ENCODE data around the gene NIM1K. TPM values are rescaled to one million over a fixed set of nuclear protein-coding genes. Genes with fewer than 3 reads are reported as not detected.

NIM1K gene
- total RNA-seq, 4 donors from 2014 or later = not detected

DNA sequence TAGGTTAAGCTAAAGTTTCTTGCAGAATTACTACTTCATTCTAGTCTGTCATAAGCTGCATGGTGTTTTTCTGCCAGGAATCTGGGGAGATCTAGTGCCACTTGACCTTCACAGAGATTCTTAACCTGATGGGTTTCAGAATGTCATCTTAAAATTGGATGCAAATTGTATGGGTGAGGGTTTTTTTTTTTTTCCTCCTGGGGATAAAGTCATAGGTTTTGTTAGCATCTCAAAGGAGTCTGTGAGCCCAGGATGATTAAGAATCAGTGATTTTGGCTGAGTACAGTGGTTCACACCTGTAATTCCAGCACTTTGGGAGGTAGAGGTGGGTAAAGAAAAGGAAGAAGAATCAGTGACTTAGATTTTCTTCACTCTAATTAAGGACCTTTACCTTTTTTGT is 51.2 kb downstream of the NIM1K start:
- no peaks in the 10 kb centered on the region for H3K27me3 ChIP-seq
- TF ChIP-seq POLR2A (IDR thresholded peaks at IDR 0.05) = no peak
- TF ChIP-seq, protein P1, sequence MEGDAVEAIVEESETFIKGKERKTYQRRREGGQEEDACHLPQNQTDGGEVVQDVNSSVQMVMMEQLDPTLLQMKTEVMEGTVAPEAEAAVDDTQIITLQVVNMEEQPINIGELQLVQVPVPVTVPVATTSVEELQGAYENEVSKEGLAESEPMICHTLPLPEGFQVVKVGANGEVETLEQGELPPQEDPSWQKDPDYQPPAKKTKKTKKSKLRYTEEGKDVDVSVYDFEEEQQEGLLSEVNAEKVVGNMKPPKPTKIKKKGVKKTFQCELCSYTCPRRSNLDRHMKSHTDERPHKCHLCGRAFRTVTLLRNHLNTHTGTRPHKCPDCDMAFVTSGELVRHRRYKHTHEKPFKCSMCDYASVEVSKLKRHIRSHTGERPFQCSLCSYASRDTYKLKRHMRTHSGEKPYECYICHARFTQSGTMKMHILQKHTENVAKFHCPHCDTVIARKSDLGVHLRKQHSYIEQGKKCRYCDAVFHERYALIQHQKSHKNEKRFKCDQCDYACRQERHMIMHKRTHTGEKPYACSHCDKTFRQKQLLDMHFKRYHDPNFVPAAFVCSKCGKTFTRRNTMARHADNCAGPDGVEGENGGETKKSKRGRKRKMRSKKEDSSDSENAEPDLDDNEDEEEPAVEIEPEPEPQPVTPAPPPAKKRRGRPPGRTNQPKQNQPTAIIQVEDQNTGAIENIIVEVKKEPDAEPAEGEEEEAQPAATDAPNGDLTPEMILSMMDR (IDR thresholded peaks at IDR 0.05) = no peak
- H3K4me1 ChIP-seq = no peaks in the 10 kb centered on the region
- H3K27ac ChIP-seq = no peak overlapping the region
- no peaks in the 10 kb centered on the region for H3K9me3 ChIP-seq
- H3K4me3 ChIP-seq = no peak overlapping the region
- H3K36me3 ChIP-seq = no peaks in the 10 kb centered on the region
- no peak for DNase-seq

DNA sequence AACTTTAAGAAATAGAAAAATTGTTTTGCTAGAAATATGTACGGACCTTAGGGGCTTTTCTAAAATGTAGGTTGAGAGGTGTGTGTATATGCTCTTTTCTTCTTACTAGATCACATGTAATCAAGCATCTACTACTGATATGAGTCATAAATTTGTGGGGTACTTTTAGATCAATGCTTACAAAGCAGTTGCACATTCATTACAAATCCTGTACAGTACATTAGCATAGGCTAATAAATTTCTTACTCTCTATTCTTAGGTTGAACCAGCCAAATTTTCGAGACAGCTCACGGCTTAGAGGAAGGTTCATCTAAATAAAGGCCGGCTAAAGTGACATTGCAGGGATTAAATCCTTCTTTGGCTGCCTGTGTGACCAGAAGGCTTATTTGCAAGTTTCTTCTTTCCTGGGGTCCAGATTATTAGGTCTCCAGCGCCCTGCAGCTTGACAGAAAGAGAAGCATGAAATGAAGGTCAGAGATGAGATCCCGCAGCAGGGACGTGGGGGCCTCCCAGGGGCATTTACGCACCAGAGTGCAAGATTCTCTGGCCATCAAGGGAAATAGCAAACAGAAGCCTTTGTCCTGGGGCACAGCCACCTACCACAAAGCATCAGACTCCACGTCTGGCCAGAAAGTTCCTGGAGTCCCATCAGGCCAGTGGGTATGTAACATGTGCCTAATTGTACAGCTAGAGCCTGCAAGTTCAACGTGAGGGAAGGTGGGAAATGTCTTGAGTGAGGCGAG is 53.0 kb downstream of the NIM1K start:
- DNase-seq = no peak
- Histone ChIP-seq H3K4me1 (no peaks in the 10 kb centered on the region), H3K36me3 (no peaks in the 10 kb centered on the region), H3K4me3 (no peak overlapping the region), H3K27me3 (no peaks in the 10 kb centered on the region), H3K27ac (no peak overlapping the region), H3K9me3 (no peaks in the 10 kb centered on the region)
- TF ChIP-seq, protein P1 (IDR thresholded peaks at IDR 0.05) = no peak
- no peak for TF ChIP-seq POLR2A (IDR thresholded peaks at IDR 0.05)

DNA sequence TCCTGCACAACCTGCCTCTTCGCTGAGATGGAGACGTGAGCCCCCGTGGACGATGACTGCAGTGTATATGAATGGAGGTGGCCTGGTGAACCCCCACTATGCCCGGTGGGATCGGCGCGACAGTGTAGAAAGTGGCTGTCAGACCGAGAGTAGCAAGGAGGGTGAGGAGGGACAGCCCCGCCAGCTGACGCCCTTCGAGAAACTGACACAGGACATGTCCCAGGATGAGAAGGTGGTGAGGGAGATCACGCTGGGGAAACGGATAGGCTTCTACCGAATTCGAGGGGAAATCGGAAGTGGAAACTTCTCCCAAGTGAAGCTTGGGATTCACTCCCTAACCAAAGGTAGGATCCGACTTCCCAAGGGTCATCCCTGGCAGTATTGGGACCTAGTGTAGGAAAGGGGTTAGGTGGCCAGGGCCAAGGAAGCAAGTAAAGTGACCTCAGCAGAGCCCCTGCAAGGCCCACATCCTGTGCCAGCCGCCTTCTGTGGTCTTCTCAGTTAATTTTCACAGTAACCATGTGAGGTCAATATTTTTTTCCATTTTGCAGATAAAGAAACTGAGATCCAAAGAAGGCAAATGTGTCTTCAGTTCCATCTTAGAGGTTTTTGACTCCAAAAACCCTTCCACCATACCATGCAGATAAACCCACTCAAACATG is 53.8 kb downstream of the NIM1K start:
- Histone ChIP-seq H3K4me3 (no peak overlapping the region), H3K9me3 (no peaks in the 10 kb centered on the region), H3K4me1 (no peaks in the 10 kb centered on the region), H3K27ac (no peak overlapping the region), H3K27me3 (no peaks in the 10 kb centered on the region), H3K36me3 (no peaks in the 10 kb centered on the region)
- no peak for DNase-seq
- no peak for TF ChIP-seq POLR2A (IDR thresholded peaks at IDR 0.05)
- TF ChIP-seq, protein P1 (IDR thresholded peaks at IDR 0.05) = no peak

DNA sequence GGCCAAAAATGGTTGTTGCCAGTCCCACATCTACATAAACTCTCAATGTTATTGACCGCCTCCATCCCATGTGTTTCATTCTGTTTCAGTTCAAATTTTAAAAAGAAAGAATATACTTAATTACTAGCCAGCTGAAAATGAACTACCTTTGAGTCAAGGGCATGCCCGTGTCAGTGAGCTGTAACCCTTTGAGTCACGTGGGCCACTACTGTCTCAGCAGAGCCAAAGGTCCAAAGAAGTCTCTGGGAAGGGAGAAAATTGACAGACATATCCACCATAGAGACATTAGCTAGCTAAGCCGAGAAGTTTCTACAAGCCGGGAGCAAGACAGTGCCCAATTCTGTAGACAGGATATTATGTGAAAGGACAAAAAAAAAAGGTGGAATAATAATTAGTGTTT is 59.7 kb downstream of the NIM1K start:
- H3K4me1 ChIP-seq = no peaks in the 10 kb centered on the region
- no peaks in the 10 kb centered on the region for H3K27me3 ChIP-seq
- H3K4me3 ChIP-seq = no peak overlapping the region
- TF ChIP-seq POLR2A (IDR thresholded peaks at IDR 0.05) = no peak
- TF ChIP-seq, protein P1 (IDR thresholded peaks at IDR 0.05) = no peak
- H3K9me3 ChIP-seq = no peaks in the 10 kb centered on the region
- H3K36me3 ChIP-seq = no peaks in the 10 kb centered on the region
- H3K27ac ChIP-seq = no peak overlapping the region
- DNase-seq = no peak

DNA sequence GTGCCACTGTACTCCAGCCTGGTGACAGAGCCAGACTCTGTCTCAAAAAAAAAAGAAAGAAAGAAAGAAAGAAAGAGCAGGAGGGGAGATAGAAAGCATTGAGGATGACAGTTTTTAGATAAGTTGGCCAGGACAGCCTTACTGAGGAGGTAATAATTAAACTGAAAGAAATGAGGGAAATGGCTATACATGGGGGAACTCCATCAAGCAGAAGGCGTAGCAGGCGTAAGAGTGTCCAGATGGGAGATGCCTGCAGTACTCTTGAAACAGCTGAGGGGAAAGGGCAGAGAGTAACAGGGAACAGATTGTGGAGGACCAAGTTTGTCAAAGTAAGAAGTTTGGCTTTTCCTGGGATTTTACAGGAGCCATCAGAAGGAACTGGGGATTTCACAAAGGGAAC is 63.7 kb downstream of the NIM1K start:
- no peaks in the 10 kb centered on the region for H3K9me3 ChIP-seq
- TF ChIP-seq, protein P1 (IDR thresholded peaks at IDR 0.05) = no peak
- TF ChIP-seq POLR2A (IDR thresholded peaks at IDR 0.05) = no peak
- no peaks in the 10 kb centered on the region for H3K27me3 ChIP-seq
- H3K36me3 ChIP-seq = no peaks in the 10 kb centered on the region
- no peaks in the 10 kb centered on the region for H3K4me1 ChIP-seq
- no peak for DNase-seq
- no peak overlapping the region for H3K27ac ChIP-seq
- no peak overlapping the region for H3K4me3 ChIP-seq

Data from Peyer's patch (tissue), 4 donors.